HCT116 (cell line): ENCODE data around the gene POLR2I.

Source experiments
- CBX3 ChIP-seq: IDR thresholded peaks from 2 replicates; pipeline ENCODE4 v1.6.1; 2012; ENCODE audit warnings: low read depth
- CEBPB ChIP-seq: IDR thresholded peaks from 2 replicates; pipeline ENCODE4 v1.6.1; 2012; ENCODE audit warnings: low read depth
- CTCF ChIP-seq, 3 experiments: fragments of 200-600 bp in 1 of 3; sonication (generic) in 1 of 3; IDR thresholded peaks in 2 of 3; conservative IDR thresholded peaks in 1 of 3; 2 replicates each; pipeline ENCODE4 v1.5.1; 2012 to 2017; ENCODE audit warnings: low read depth in 2 of 3, low read length in 2 of 3, antibody characterized with exemption in 1 of 3, borderline replicate concordance in 1 of 3, control low read depth in 1 of 3, mild to moderate bottlenecking in 1 of 3, mixed read lengths in 1 of 3, mixed run types in 1 of 3, moderate library complexity in 1 of 3; ENCODE audit not compliant: insufficient read depth in 1 of 3
- EZH2 ChIP-seq: fragments of 200-600 bp; sonication (generic); IDR thresholded peaks from 2 replicates; pipeline ENCODE4 v1.6.1; 2017; ENCODE audit warnings: antibody characterized with exemption, mixed run types
- EZH2phosphoT487 ChIP-seq: fragments of 200-600 bp; IDR thresholded peaks from 2 replicates; pipeline ENCODE4 v1.6.1; 2018; ENCODE audit warnings: antibody characterized with exemption, borderline replicate concordance
- MAX ChIP-seq: IDR thresholded peaks from 2 replicates; pipeline ENCODE4 v1.6.1; 2012
- POLR2A ChIP-seq: IDR thresholded peaks from 2 replicates; pipeline ENCODE4 v1.7.0; 2011; ENCODE audit warnings: borderline replicate concordance; ENCODE audit not compliant: insufficient read depth, insufficient read length; ENCODE audit errors: extremely low read depth
- SP1 ChIP-seq: IDR thresholded peaks from 2 replicates; pipeline ENCODE4 v1.6.1; 2012; ENCODE audit warnings: low read depth
- YY1 ChIP-seq: IDR thresholded peaks from 2 replicates; pipeline ENCODE4 v1.6.1; 2011; ENCODE audit warnings: low read length, low read depth, moderate library complexity, mild to moderate bottlenecking; ENCODE audit not compliant: insufficient replicate concordance; ENCODE audit errors: extremely low read depth
- ZNF274 ChIP-seq: fragments of 200-500 bp; sonication (Bioruptor generic); IDR thresholded peaks from 2 replicates; pipeline ENCODE4 v1.6.1; 2014; ENCODE audit warnings: mild to moderate bottlenecking, low read depth, low read length, inconsistent platforms

- TF ChIP-seq CEBPB (no peak), POLR2A (no peak), ZNF274 (no peak), EZH2 (no peak), CTCF (IDR thresholded peaks at IDR 0.05 in 2 of 3, conservative IDR thresholded peaks at IDR 0.05 in 1 of 3; ENCODE audit: borderline replicate concordance in 1 of 3, insufficient read depth in 1 of 3, low read depth in 2 of 3, low read length in 2 of 3) (no peak), CBX3 (no peak), SP1 (no peak), EZH2phosphoT487 (no peak), MAX (no peak), YY1 (no peak)
Observed at GRCh38 chr19:36103040-36103626, 11.5 kb downstream of the POLR2I start.
